K562 (cell line): ENCODE measurements around the gene OSTF1. TPM values are rescaled to one million over a fixed set of nuclear protein-coding genes. Genes with fewer than 3 reads are reported as not detected.

ENCODE experiments used
- ATAC-seq: fragments of 200-7000 bp; cut with Tn5 transposase; 3 replicates; pipeline ENCODE4 v1.9.1; 2020; ENCODE audit warnings: moderate library complexity
- BruUV-seq: library from RNA; stranded (reverse); fragments of 400-500 nt; replicated peaks from 2 replicates; lab custom pipeline; 2021; lab: Mats Ljungman, UMichigan
- CTCF ChIA-PET: fragments of 300-600 bp; formaldehyde crosslinking; extraction: SDS; loops from one replicate; lab custom pipeline; 2021; ENCODE audit warnings: low intra/inter-chr PET ratio; lab: Yijun Ruan, JAX
- POLR2A ChIA-PET: fragments of 300-600, 350-650 bp; sonication (Branson Sonifier 250); formaldehyde crosslinking; extraction: SDS; loops from one replicate; lab custom pipeline; 2021; ENCODE audit warnings: antibody characterized with exemption, inconsistent platforms; lab: Yijun Ruan, JAX
- DNase-seq, 4 experiments: peaks; one replicate each; pipeline versions ENCODE4 v3.0.0 to v3.0.0-alpha.2; 2011 to 2018; ENCODE audit warnings: low spot score in 3 of 4, mixed read lengths in 3 of 4; ENCODE audit errors: extremely low read depth in 1 of 4
- FAIRE-seq: peaks from 2 replicates; lab custom pipeline; 2011; peaks lifted over from hg19 to GRCh38; lab: Jason Lieb, UNC
- H2AFZ ChIP-seq: 2 replicates; pipeline ENCODE4 v1.6.0; 2011; ENCODE audit warnings: low read depth, low read length, control low read depth, inconsistent platforms
- H3K27ac ChIP-seq: fragments of 200-600 bp; 3 replicates; pipeline ENCODE4 v1.8.0; 2011; ENCODE audit warnings: low read depth, mild to moderate bottlenecking, control low read depth, inconsistent platforms, low read length, moderate library complexity, mixed read lengths; ENCODE audit errors: extremely low read depth
- H3K27me3 ChIP-seq, 2 experiments: fragments of 300-600 bp in 1 of 2; 2 replicates in 1 of 2; 3 replicates in 1 of 2; pipeline versions ENCODE4 v1.6.0 to v1.8.0; 2011; ENCODE audit warnings: inconsistent platforms in 2 of 2, low read length in 2 of 2, mild to moderate bottlenecking in 1 of 2, mixed read lengths in 1 of 2, moderate library complexity in 1 of 2; ENCODE audit not compliant: control insufficient read depth in 2 of 2, insufficient read depth in 2 of 2
- H3K36me3 ChIP-seq: fragments of 300-600 bp; 3 replicates; pipeline ENCODE4 v1.8.0; 2011; ENCODE audit warnings: mild to moderate bottlenecking, low read length, inconsistent platforms; ENCODE audit not compliant: control insufficient read depth, insufficient read depth
- H3K4me1 ChIP-seq, 2 experiments: fragments of 200-600 bp in 1 of 2; replicated peaks in 1 of 2; 2 replicates in 1 of 2; 3 replicates in 1 of 2; pipeline versions ENCODE4 v1.5.1 to v1.8.0; 2011; ENCODE audit warnings: inconsistent platforms in 2 of 2, low read length in 2 of 2, mild to moderate bottlenecking in 1 of 2, mixed read lengths in 1 of 2, moderate library complexity in 1 of 2; ENCODE audit not compliant: control insufficient read depth in 2 of 2, insufficient read depth in 2 of 2
- H3K4me2 ChIP-seq: 2 replicates; pipeline ENCODE4 v1.6.1; 2011; ENCODE audit warnings: low read length, control low read depth, inconsistent platforms, mixed read lengths; ENCODE audit not compliant: insufficient read depth
- H3K4me3 ChIP-seq: fragments of 200-600 bp; sonication (generic), shearing (Covaris generic); 2 replicates; pipeline ENCODE4 v1.5.1; 2016; ENCODE audit warnings: control low read depth, inconsistent platforms
- H3K79me2 ChIP-seq: fragments of 200-600 bp; 3 replicates; pipeline ENCODE4 v1.8.0; 2011; ENCODE audit warnings: low read length, inconsistent platforms; ENCODE audit not compliant: control insufficient read depth, insufficient read depth
- H3K9ac ChIP-seq, 2 experiments: 2 replicates each; pipeline versions ENCODE4 v1.6.0 to v1.6.1; 2011; ENCODE audit warnings: low read depth in 2 of 2, low read length in 2 of 2, control low read depth in 1 of 2, inconsistent platforms in 1 of 2, mild to moderate bottlenecking in 1 of 2, mixed read lengths in 1 of 2; ENCODE audit not compliant: insufficient read depth in 1 of 2
- H3K9me1 ChIP-seq: one replicate; pipeline ENCODE4 v1.6.0; 2011; ENCODE audit warnings: inconsistent platforms, mild to moderate bottlenecking, low read length, moderate library complexity; ENCODE audit not compliant: control insufficient read depth, insufficient read depth
- H3K9me3 ChIP-seq: replicated peaks from 2 replicates; pipeline ENCODE4 v1.5.1; 2011; ENCODE audit warnings: low read depth, low read length, inconsistent platforms; ENCODE audit not compliant: control insufficient read depth, insufficient read depth
- H4K20me1 ChIP-seq: replicated peaks from 2 replicates; pipeline ENCODE4 v1.6.1; 2011; ENCODE audit warnings: low read length, inconsistent platforms, mixed read lengths; ENCODE audit not compliant: control insufficient read depth, insufficient read depth
- BCOR ChIP-seq: fragments of 450-650 bp; IDR thresholded peaks from 2 replicates; pipeline ENCODE4 v1.6.1; 2016
- C11orf30 ChIP-seq: fragments of 450-650 bp; IDR thresholded peaks from 2 replicates; pipeline ENCODE4 v1.6.1; 2016; ENCODE audit warnings: low read depth, mild to moderate bottlenecking
- CEBPB ChIP-seq: fragments of 450-650 bp; IDR thresholded peaks from 2 replicates; pipeline ENCODE4 v1.6.1; 2016; ENCODE audit warnings: missing genetic modification characterization, missing compliant biosample characterization
- CTBP1 ChIP-seq: fragments of 450-650 bp; IDR thresholded peaks from 2 replicates; pipeline ENCODE4 v1.6.1; 2016; ENCODE audit warnings: borderline replicate concordance
- JUNB ChIP-seq: fragments of 450-650 bp; formaldehyde crosslinking; conservative IDR thresholded peaks from 2 replicates; pipeline ENCODE4 v1.4.0; 2020; ENCODE audit warnings: mild to moderate bottlenecking
- KDM1A ChIP-seq, 2 experiments: fragments of 450-650 bp; IDR thresholded peaks; 2 replicates each; pipeline ENCODE4 v1.6.1; 2016; ENCODE audit warnings: mild to moderate bottlenecking in 2 of 2
- MAFG ChIP-seq: fragments of 450-650 bp; conservative IDR thresholded peaks from 2 replicates; pipeline ENCODE4 v1.6.1; 2016; ENCODE audit warnings: missing genetic modification characterization, missing compliant biosample characterization
- MAFK ChIP-seq: IDR thresholded peaks from 2 replicates; pipeline ENCODE4 v1.6.1; 2011; ENCODE audit warnings: low read length, improper control_type of control experiment
- NBN ChIP-seq: fragments of 450-650 bp; IDR thresholded peaks from 2 replicates; pipeline ENCODE4 v1.6.1; 2016; ENCODE audit warnings: low read depth, mild to moderate bottlenecking
- PBX2 ChIP-seq, 2 experiments: IDR thresholded peaks in 1 of 2; conservative IDR thresholded peaks in 1 of 2; 2 replicates each; pipeline ENCODE4 v1.6.1; 2016; ENCODE audit warnings: low read depth in 2 of 2, mild to moderate bottlenecking in 1 of 2, missing compliant biosample characterization in 1 of 2, missing genetic modification characterization in 1 of 2, moderate library complexity in 1 of 2
- SREBF2 ChIP-seq: sonication (generic); formaldehyde crosslinking; IDR thresholded peaks from 2 replicates; pipeline ENCODE4 v1.4.0; 2020; ENCODE audit warnings: mild to moderate bottlenecking, missing genetic modification reagents
- TFE3 ChIP-seq: fragments of 450-650 bp; formaldehyde crosslinking; IDR thresholded peaks from 2 replicates; pipeline ENCODE4 v1.4.0; 2020; ENCODE audit warnings: mild to moderate bottlenecking, mixed read lengths
- ZBTB9 ChIP-seq: fragments of 450-650 bp; formaldehyde crosslinking; IDR thresholded peaks from 2 replicates; pipeline ENCODE4 v1.4.0; 2020; ENCODE audit warnings: mild to moderate bottlenecking, moderate library complexity
- ZNF133 ChIP-seq: fragments of 250-450 bp; sonication (Bioruptor Pico); IDR thresholded peaks from 2 replicates; pipeline ENCODE4 v1.4.0; 2020; ENCODE audit warnings: mild to moderate bottlenecking
- ZNF316 ChIP-seq: fragments of 450-650 bp; IDR thresholded peaks from 2 replicates; pipeline ENCODE4 v1.6.1; 2016
- WGBS: fragments of 100-300 bp; shearing (Covaris generic); methylation state at CpG from one replicate; pipeline ENCODE4 v1.1.6; 2016; ENCODE audit warnings: low coverage, mixed read lengths; ENCODE audit not compliant: insufficient coverage; ENCODE audit errors: missing lambda C conversion rate; 5-methylcytosine and 5-hydroxymethylcytosine counted together
- in situ Hi-C: fragments of 300-500 bp; cut with MboI; formaldehyde crosslinking; loops from 4 replicates; pipeline ENCODE4 v1.15.0; 2018; ENCODE audit warnings: inconsistent platforms, mixed read lengths
- intact Hi-C: fragments of 100-400 bp; cut with micrococcal nuclease; formaldehyde crosslinking; loops from 2 replicates; pipeline ENCODE4 v1.14.2; 2022
- polyA plus RNA-seq, 8 experiments: library from polyadenylated mRNA; depleted of rRNA in 4 of 8; stranded (reverse) in 5 of 8; unstranded in 3 of 8; fragments of >200 nt; fragmentation: Nextera tagmentation in 2 of 8; fragmentation: Illumina TruSeq in 1 of 8; extraction: Ambion mirVana in 2 of 8; extraction: Trizol in 1 of 8; gene quantifications; 2 replicates each; pipeline versions ENCODE4 v1.2.1 to v1.2.3, GENCODE V29; 2011 to 2014; ENCODE audit warnings: inconsistent platforms in 1 of 8, missing spikeins in 1 of 8
- total RNA-seq, 7 experiments: library from RNA; depleted of rRNA in 6 of 7; stranded (reverse); fragments of >200 nt in 6 of 7; fragmentation: Illumina TruSeq in 2 of 7; extraction: Trizol in 2 of 7; gene quantifications; 2 replicates each; pipeline versions ENCODE4 v1.2.1 to v1.2.3, GENCODE V29; 2011 to 2021; ENCODE audit warnings: low replicate concordance in 1 of 7

OSTF1 gene
- total and polyA plus RNA-seq, 9 of the 15 experiments (the other 6 are each of a cell fraction or from before 2014, with no cell fraction given) = 15.0 to 37.3 (median 23.0) TPM

GRCh38 chr9:75086541-75087288, 1.6 kb upstream of the OSTF1 start:
- no peaks in the 10 kb centered on the region for H3K9me3 ChIP-seq
- intact Hi-C loops = loop anchor here (5.0 kb wide), 2 partner anchors 59 to 101 kb away; partner anchors contain the start of gene CARNMT1
- no peak for TF ChIP-seq PBX2 (CRISPR knock-in tag; IDR thresholded peaks at IDR 0.05; ENCODE audit: low read depth)
- no peak for TF ChIP-seq PBX2 (tag; conservative IDR thresholded peaks at IDR 0.05; ENCODE audit: low read depth)
- TF ChIP-seq CTBP1 = no peak
- no peak for TF ChIP-seq SREBF2 (CRISPR knock-in tag)
- TF ChIP-seq BCOR = 0 out of 2 replicates have a peak, but pooled peaks have one; percentile 9
- peak; percentile 42 for TF ChIP-seq MAFG
- TF ChIP-seq NBN = no peak
- TF ChIP-seq C11orf30 = peak; percentile 40; the same call in 1 of the 2 replicates
- no peak for TF ChIP-seq ZBTB9 (CRISPR knock-in tag)
- 0 out of 2 replicates have a peak, but pooled peaks have one; percentile 32 for TF ChIP-seq MAFK
- TF ChIP-seq CEBPB (tag) = peak; percentile 35; the same call in 1 of the 2 replicates
- TF ChIP-seq JUNB (CRISPR knock-in tag) = no peak
- TF ChIP-seq TFE3 (CRISPR knock-in tag) = peak; percentile 14; the same call in 1 of the 2 replicates
- 0 out of 4 replicates have a peak, but pooled peaks of 1 of the 2 experiments have one; percentile 13 for TF ChIP-seq KDM1A (IDR thresholded peaks at IDR 0.05)
- TF ChIP-seq ZNF133 (CRISPR knock-in tag) = no peak
- TF ChIP-seq ZNF316 = peak; percentile 63
- H2AFZ ChIP-seq = peak overlapping the region; percentile 90
- no peak for FAIRE-seq
- DNase-seq = no peak
- no TSS peak for BruUV-seq
- H3K4me1 ChIP-seq = peaks cover 16 to 28% of the 10 kb centered on the region in 2 experiments; a peak in 4 of 5 replicates
- H3K36me3 ChIP-seq = no peaks in the 10 kb centered on the region
- H3K4me2 ChIP-seq = peak overlapping the region; percentile 82
- ChIA-PET CTCF (no interaction called here), POLR2A (interaction anchor here (1.0 kb wide), 1 partner anchor 59 kb away, joined by 5 read pairs; the partner anchor contains the start of gene CARNMT1)
- no peak for ATAC-seq
- WGBS = 32% methylated on average over 10 of the region's 16 CpGs
- H3K4me3 ChIP-seq = peak overlapping the region; percentile 86
- no peaks in the 10 kb centered on the region for H3K9me1 ChIP-seq
- H3K27ac ChIP-seq = peak overlapping the region; percentile 75
- H3K9ac ChIP-seq = peak overlapping the region; percentile 31 to 70; a peak in 3 of 4 replicates
- in situ Hi-C loops = no loop called here
- peaks cover 28% of the 10 kb centered on the region for H3K79me2 ChIP-seq
- H4K20me1 ChIP-seq = no peaks in the 10 kb centered on the region
- H3K27me3 ChIP-seq = no peaks in the 10 kb centered on the region
